ENCODE measurements around the gene CCDC195. TPM values are rescaled to one million over a fixed set of nuclear protein-coding genes. Genes with fewer than 3 reads are reported as not detected.
"Not testable (repeated sequence)": the region's sequence is repeated elsewhere in the genome, so short reads cannot be mapped to it uniquely, and the experiment has no call there.

The CCDC195 gene
- total RNA-seq, 1 experiment from 2014 or later, result not detected

DNA sequence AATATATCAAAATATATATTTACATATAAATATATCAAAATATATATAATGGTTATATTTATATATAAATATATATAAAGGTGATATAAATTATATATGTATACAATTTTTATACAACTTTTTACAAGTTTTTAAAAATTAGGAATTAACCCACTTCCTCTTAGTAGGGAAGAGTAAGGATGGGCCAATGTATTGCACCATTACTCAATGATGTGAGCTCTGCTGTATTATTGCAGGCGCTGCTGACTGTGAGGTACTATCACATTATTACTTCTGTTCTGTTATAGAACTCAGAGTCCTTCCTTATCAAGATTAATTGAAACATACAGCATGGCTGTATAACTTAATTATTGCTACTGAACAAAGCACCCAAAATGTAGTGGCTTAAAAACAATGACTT, 46.0 kb downstream of the CCDC195 start:
- no peak for DNase-seq (ENCODE audit: low read depth in 1 of 2, low spot score in 2 of 2)
- no peak overlapping the region for H3K27ac ChIP-seq
- peaks cover 17% of the 10 kb centered on the region for H3K4me1 ChIP-seq (replicated peaks)
- no peak overlapping the region for H3K4me3 ChIP-seq
- no peaks in the 10 kb centered on the region for H3K27me3 ChIP-seq (replicated peaks)
- no peaks in the 10 kb centered on the region for H3K36me3 ChIP-seq
- H3K9me3 ChIP-seq (replicated peaks), result no peaks in the 10 kb centered on the region

DNA sequence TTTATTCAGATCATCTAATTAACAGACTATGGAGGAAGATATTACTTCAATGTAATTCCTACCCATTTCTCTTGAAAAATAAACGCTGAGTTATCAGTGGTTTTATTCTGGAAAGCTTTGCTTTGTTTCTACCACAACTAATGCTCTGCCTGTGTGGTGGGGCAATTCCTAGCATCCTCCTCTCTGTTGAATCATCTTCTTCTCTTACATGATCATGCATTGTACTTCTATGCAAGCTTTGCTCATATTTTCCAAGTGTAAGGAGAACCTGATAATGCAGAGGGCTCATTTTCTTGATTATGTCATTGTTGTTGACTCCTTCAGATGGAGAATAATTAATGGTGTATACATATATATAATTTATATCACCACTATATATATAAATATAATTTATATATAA, 46.7 kb downstream of the CCDC195 start:
- no peak for DNase-seq (ENCODE audit: low read depth in 1 of 2, low spot score in 2 of 2)
- Histone ChIP-seq H3K27ac (no peak overlapping the region), H3K4me3 (no peak overlapping the region), H3K27me3 (replicated peaks) (no peaks in the 10 kb centered on the region), H3K9me3 (replicated peaks) (no peaks in the 10 kb centered on the region), H3K4me1 (replicated peaks) (peaks cover 17% of the 10 kb centered on the region), H3K36me3 (no peaks in the 10 kb centered on the region)

DNA sequence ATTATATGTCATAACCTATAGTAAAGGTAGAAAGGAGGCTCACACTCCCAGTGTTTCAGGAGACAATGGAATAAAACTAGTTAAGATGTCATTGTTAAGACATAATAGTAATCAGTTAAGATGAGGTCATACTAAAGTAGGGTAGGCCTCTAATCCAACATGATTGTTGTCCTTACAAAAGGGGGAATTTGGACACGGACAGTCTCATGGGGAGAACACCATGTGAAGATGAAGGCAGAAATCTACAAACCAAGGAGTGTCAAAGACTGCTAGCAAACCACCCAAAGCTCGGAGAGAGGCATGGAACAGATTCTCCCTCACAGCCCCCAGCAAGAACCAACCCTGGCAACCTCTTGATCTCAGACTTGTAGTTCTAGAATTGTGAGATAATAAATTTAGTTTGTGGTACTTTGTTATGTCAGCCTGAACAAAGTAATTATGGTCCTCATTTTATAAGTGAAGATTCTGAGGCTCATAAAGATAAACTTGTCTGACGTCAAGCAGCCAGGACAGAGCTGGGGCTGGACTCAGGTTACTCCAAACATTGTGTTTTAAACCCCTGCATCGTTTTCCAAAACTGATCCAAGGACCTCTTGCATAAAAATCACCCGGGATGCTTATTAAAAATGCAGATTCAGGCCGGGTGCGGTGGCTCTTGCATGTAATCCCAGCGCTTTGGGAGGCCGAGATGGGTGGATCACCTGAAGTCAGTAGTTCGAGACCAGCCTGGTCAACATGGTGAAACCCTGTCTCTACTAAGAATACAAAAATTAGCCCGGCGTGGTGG, 47.8 kb downstream of the CCDC195 start:
- no peak for DNase-seq (ENCODE audit: low read depth in 1 of 2, low spot score in 2 of 2)
- Histone ChIP-seq H3K27ac (no peak overlapping the region), H3K4me1 (replicated peaks) (peaks cover 17% of the 10 kb centered on the region), H3K4me3 (no peak overlapping the region), H3K27me3 (replicated peaks) (no peaks in the 10 kb centered on the region), H3K36me3 (no peaks in the 10 kb centered on the region), H3K9me3 (replicated peaks) (peaks cover 3% of the 10 kb centered on the region; the same call in 1 of the 2 replicates)

DNA sequence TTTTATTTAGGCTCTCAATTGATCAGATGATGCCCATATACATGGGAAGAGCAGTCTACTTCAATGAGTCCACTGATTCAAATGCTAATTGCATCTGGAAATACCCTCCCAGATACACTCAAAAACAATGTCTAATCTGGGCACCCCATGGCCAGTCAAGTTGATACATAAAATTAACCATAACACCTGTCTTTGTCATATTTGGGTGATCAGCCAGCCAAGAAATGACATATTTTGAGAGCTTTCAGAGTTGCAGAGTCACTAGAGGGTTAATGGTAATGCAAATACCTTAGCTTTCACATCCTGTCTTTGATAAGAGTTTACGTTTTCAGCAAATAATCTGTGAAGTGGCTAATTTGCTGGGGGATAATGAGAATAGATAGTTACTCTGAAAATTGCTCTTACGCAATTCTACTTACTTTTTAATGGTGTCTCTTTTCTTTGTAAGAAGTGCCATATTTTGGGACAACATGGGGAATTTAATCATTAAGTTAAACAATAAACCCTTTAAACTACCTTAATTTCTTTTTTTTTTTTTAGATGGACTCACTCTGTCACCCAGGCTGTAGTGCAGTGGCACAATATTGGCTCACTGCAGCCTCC, 49.1 kb downstream of the CCDC195 start:
- Histone ChIP-seq H3K9me3 (replicated peaks) (peaks cover 4% of the 10 kb centered on the region; the same call in 1 of the 2 replicates), H3K27me3 (replicated peaks) (no peaks in the 10 kb centered on the region), H3K36me3 (no peaks in the 10 kb centered on the region), H3K27ac (no peak overlapping the region), H3K4me3 (no peak overlapping the region), H3K4me1 (replicated peaks) (peaks cover 11% of the 10 kb centered on the region)
- DNase-seq (ENCODE audit: low read depth in 1 of 2, low spot score in 2 of 2), result no peak

DNA sequence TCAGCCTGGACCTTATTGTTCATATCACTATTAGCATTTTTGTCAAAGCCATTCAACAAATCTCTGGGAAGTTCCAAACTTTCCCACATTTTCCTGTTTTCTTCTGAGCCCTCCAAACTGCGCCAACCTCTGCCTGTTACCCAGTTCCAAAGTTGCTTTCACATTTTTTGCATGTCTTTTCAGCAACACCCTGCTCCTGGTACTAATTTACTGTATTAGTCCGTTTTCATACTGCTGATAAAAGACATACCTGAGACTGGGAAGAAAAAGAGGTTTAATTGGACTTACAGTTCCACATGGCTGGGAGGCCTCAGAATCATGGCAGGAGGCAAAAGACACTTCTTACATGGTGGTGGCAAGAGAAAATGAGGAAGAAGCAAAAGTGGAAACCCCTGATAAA, 52.8 kb downstream of the CCDC195 start:
- not testable (repeated sequence) for DNase-seq (ENCODE audit: low read depth in 1 of 2, low spot score in 2 of 2); H3K36me3 ChIP-seq; H3K27me3 ChIP-seq (replicated peaks); H3K4me3 ChIP-seq; H3K4me1 ChIP-seq (replicated peaks); H3K9me3 ChIP-seq (replicated peaks); H3K27ac ChIP-seq

DNA sequence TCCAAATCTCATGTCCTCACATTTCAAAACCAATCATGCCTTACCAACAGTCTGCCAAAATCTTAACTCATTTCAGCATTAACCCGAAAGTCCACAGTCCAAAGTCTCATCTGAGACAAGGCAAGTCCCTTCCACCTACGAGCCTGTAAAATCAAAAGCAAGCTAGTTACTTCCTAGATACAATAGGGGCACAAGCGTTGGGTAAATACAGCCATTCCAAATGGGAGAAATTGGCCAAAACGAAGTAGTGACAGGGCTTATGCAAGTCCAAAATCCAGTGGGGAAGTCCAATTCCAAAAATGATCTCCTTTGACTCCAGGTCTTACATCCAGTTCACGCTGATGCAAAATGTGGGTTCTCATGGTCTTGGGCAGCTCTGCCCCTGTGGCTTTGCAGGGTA, 54.5 kb downstream of the CCDC195 start:
- H3K36me3 ChIP-seq; H3K27ac ChIP-seq; H3K4me3 ChIP-seq; H3K9me3 ChIP-seq (replicated peaks); DNase-seq (ENCODE audit: low read depth in 1 of 2, low spot score in 2 of 2); H3K27me3 ChIP-seq (replicated peaks): not testable (repeated sequence)
- peaks cover 11% of the 10 kb centered on the region for H3K4me1 ChIP-seq (replicated peaks)

DNA sequence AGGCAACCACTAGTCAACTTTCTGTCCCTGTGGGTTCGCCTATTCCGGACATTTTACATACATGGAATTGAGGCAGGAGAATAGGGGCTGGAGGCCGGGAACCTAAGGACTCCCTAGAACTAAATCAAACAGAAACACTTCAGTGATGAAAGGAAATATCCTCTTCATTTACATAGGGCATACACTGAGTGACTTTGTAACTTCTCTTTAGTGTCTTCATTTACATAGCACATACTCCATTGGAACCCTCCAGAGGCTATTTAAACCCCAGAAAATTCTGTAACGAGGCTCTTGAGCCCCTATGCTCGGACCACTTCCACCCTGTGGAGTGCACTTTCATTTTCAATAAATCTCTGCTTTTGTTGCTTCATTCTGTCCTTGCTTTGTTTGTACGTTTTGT, 56.5 kb downstream of the CCDC195 start:
- DNase-seq (ENCODE audit: low read depth in 1 of 2, low spot score in 2 of 2), result no peak
- Histone ChIP-seq H3K27me3 (replicated peaks) (no peaks in the 10 kb centered on the region), H3K4me1 (replicated peaks) (peaks cover 11% of the 10 kb centered on the region), H3K27ac (no peak overlapping the region), H3K4me3 (no peak overlapping the region), H3K36me3 (no peaks in the 10 kb centered on the region), H3K9me3 (replicated peaks) (peaks cover 4% of the 10 kb centered on the region; the same call in 1 of the 2 replicates)

DNA sequence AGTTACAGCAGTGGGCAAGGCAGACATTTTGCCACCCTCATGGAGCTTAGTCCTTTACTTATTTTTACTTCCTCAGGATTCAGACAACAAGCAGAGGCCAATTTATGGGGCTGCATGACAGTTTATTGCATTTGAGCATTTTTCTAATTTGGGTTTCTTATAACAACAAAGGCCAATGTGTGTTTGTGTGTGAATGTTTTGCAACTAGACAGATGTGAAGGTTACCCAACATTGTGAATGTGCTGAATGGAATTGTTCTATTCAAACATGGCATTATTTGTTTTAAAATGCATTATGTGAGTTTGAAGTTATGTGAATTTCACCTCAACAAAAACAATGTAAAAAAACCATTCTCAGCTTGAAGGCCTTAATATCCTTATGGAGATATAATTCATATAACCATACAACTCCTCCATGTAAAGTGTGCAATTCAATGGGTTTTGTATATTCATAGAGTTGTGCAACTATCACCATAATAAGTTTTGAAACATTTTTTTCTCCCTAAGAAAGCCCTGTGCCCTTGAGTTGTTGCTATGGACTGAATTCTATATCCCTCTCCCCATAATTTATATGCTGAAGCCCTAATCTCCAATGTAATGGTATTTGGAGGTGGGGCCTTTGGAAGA, 57.3 kb downstream of the CCDC195 start:
- H3K27ac ChIP-seq, result peak overlapping the region; percentile 28; the same call in 1 of the 2 replicates
- peak in 1 of 2 experiments; percentile 31 for DNase-seq (ENCODE audit: low read depth in 1 of 2, low spot score in 2 of 2)
- H3K4me1 ChIP-seq (replicated peaks), result peaks cover 11% of the 10 kb centered on the region
- no peaks in the 10 kb centered on the region for H3K36me3 ChIP-seq
- no peak overlapping the region for H3K4me3 ChIP-seq
- peaks cover 4% of the 10 kb centered on the region; the same call in 1 of the 2 replicates for H3K9me3 ChIP-seq (replicated peaks)
- H3K27me3 ChIP-seq (replicated peaks), result no peaks in the 10 kb centered on the region

DNA sequence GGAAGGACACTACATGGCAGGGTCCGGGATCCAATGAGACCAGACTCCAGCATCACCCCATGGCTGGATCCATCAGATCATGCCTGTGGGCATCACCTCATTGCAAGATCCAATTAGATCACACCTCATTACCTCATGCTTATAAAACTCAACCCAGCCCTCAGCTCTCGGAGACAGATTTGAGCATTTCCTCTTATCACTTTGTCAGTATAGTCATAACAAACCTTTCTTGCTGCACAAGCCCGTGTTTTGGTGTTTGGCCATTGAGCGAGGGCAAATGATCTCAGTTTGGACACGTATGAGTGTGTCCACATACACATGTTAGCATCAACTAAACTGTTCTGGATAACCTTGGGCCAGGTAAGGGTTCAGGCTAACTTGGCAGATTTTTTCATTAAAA, 58.8 kb downstream of the CCDC195 start:
- H3K36me3 ChIP-seq, result no peaks in the 10 kb centered on the region
- no peak overlapping the region for H3K4me3 ChIP-seq
- H3K27me3 ChIP-seq (replicated peaks), result no peaks in the 10 kb centered on the region
- H3K27ac ChIP-seq, result no peak overlapping the region
- DNase-seq (ENCODE audit: low read depth in 1 of 2, low spot score in 2 of 2), result no peak
- no peaks in the 10 kb centered on the region for H3K9me3 ChIP-seq (replicated peaks)
- H3K4me1 ChIP-seq (replicated peaks), result peaks cover 11% of the 10 kb centered on the region

DNA sequence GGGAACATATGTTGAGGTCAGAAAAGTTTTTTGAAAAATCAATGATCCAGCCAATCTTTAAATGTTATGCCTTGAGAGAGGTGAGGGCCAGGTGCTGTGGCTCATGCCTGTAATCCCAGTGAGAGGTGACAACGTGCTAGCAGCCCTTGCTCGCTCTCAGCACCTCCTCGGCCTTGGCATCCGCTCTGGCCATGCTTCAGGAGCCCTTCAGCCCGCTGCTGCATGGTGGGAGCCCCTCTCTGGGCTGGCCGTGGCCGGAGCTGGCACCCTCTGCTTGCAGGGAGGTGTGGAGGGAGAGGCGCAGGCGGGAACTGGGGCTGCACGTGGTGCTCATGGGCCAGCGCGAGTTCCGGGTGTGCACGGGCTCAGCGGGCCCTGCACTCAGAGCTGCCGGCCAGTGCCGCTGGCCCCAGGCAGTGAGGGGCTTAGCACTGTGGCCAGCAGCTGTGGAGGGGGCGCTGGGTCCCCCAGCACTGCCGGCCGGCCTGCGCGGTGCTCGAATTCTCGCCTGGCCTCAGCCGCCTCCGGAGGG, 61.1 kb downstream of the CCDC195 start:
- H3K36me3 ChIP-seq, result no peaks in the 10 kb centered on the region
- no peak for DNase-seq (ENCODE audit: low read depth in 1 of 2, low spot score in 2 of 2)

More for the DNA sequence above, 61.1 kb downstream of the CCDC195 start:
- H3K4me3 ChIP-seq, result no peak overlapping the region
- H3K27me3 ChIP-seq (replicated peaks), result no peaks in the 10 kb centered on the region
- H3K4me1 ChIP-seq (replicated peaks), result peaks cover 11% of the 10 kb centered on the region
- no peak overlapping the region for H3K27ac ChIP-seq
- no peaks in the 10 kb centered on the region for H3K9me3 ChIP-seq (replicated peaks)

Other genes starting within 250 kb of the CCDC195 start
- 92.3 and 94.7 TPM in 2 replicates for gene CUL3, start 131.0 kb downstream of the CCDC195 start, total RNA-seq (2014; rRNA removed; shearing (Covaris generic))

Data from SJSA1 (cell line).